ENCODE results near the gene UQCC5.

GRCh38 chr3:52490939-52491526, 45.4 kb upstream of the UQCC5 start:
- TF ChIP-seq CTCF (IDR thresholded peaks at IDR 0.05; ENCODE audit: borderline replicate concordance, extremely low read depth, low read length, poor library complexity, severe bottlenecking) (no peak), EZH2 (IDR thresholded peaks at IDR 0.05; ENCODE audit: borderline replicate concordance, low read depth, low read length, severe bottlenecking) (no peak)
